Midbrain (tissue), 1 donor: ENCODE measurements around the gene ADGRL2.

ENCODE experiments used
- DNase-seq: peaks from one replicate; lab custom pipeline; 2025; lab: John Stamatoyannopoulos, UW

ADGRL2 gene

DNA sequence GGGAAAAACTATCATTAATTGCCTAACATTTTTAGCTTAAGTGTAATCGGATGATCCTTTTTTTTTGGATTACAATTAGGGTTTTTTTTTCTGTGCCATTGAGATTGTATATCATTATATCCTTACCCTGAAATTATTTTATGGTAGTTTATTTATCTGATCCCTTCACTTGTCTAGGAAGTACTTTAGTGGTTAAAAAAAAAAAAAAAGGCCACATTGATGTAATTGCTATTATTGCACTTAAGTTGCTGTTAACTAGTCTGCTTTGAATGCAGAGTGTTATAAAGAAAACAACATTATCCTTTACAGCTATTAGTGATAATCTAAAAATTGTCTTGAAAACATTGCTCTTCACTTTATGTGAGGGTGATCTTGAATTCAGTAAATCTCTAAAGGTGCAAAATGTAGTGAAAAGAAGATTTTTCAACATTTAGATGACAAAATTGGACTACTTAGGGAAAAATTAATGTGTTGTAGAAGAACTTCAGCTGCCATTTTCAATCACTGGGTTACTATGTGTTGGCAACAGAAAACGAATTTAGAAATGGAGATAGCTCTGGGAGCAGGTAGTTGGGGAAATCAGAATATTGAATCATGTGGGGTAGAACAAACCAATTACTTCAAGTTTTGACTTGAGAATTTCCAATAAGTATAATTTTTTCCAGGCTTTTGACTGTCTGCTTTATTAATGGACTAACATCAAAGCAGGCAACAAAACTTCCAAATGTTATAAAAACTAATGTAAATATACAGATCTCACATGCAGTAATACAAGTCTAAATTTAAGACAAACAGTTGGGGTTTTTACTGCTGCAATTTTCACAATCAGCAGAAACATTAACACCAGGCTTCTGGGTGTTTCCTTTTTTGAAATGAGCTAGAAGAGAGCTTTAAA lies 5.0 kb downstream of the ADGRL2 start:
- no peak for DNase-seq

DNA sequence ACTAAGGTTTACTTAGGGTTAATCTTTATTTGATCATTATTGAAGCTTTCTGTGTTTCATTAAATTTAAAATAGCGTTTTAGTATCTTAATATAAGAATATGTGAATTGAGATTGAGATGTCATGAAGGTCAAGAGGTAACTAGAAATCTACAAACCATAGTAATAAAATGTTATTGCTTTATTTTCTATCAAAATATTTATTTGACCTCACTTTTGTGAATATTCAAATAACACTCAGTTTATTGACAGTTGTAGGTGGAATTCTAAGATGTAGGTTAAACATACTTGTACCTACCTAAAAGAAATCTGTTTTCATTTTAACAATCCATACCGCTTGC lies 5.7 kb downstream of the ADGRL2 start:
- DNase-seq = no peak

DNA sequence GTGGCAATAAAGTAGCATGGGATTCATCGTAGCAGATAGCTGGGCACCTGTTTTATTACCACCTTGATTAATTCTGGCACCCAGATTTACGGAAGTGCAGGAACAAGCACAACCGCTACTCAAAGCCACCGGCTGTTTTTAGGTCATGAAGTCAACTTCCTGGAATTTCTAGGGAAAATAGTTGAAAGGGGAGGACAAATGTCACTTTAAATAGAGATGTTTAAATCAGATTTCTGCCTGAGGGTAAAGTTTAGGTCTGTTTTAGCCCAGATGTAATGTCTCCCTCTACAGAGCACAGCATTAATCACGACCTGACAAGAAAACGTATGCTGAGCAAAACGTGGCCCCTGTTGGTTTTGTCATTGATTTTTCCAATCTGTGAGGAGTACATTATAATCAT lies 8.0 kb downstream of the ADGRL2 start:
- no peak for DNase-seq

DNA sequence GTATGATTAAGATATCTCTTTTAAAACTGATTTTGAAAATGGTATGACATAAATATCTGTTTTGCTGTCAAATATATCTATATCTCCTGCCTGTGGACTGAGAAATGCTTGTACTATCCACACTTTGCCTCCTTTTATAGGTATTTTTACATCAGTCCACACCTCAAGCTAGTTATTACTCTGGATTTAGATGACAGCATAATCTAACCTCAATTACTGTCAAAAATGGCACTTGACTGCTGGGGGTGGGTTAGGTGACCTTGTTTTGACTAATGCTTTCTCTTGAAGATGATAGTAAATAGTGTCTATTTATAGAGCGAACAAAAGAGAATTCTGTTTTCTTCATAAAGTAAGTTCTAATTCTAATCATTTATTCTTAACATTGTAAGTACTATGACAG lies 9.1 kb downstream of the ADGRL2 start:
- DNase-seq = no peak

DNA sequence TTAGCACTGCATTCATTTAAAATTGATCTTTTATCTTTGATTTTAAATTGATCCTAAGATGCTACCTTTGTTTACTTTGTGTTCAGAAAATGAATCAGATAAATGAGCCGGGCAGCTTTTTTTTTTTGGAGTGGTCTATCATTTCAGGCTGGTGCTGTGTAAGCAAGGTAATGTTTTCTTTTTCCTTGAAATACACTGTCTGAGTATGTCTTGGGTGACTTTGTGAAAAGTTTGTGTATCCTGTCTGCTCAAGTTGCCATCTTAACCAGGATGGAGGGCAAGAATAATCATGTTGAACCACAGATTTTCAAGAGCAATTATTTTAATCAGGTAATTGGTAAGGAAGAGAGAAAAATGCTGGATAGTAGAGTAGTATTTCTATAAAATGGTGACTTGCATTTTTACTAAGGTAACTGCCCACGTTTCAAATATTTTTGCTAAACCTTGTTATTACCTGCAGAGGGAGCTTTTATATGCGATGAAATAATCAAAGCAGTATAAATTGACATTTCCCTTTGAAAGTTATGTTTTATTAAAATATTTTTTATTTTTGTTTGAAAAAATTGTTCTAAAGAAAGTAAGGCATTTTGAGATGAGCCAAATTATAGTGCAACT lies 11.1 kb downstream of the ADGRL2 start:
- no peak for DNase-seq

DNA sequence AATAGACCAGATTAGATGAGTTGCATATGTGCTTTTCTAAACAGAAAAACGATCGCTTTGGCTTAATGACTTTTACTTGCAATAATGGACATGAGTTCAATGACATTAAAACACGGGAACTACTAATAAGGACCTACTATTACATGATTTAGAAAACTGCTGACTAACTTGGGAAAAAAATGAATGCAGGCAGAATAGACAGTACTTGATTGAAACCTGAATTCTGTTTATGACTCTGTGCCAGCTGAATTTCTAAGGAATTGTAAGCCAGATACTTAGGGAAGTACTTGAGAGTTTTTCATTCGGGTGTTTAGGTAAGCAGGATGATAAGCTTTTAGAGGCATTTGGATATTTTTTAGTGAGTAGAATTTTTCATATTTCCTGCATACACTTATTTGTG lies 12.0 kb downstream of the ADGRL2 start:
- no peak for DNase-seq

DNA sequence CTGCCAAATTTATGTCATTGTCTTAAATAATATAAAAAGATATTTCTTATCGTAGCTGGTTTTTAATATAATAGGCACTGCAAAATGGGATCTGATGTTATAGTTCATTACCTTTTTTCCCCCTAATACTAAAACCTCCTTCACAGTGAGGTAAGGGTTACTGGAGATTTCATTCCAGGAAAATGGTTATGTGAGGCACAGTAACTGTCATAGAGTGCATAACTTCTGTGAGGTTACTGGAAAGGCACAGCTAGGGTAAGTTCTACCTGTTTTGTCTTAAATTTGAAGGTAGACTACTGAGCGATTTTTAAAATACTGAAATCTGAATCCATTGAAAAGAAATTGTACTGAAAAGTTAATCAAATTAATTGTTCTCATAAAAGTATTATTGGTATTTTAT lies 13.0 kb downstream of the ADGRL2 start:
- no peak for DNase-seq

DNA sequence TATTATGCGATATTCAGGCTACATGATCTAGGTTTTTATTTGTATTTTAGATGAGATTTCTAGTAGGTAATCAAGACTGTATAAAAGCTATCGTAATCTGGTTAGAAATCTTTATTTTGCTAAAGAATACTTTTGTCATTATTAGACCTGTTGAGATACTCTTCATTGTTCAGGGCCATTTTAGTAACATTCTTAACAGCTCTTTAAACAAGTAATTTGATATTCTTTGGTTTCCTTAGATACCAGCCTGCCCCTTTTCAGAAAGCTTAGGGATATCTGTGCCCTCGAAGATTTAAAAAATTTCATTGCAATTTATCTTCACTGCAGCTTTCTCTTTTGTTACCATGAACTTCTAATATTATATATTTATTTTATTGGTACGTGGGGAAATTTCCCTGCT lies 18.9 kb downstream of the ADGRL2 start:
- no peak for DNase-seq

DNA sequence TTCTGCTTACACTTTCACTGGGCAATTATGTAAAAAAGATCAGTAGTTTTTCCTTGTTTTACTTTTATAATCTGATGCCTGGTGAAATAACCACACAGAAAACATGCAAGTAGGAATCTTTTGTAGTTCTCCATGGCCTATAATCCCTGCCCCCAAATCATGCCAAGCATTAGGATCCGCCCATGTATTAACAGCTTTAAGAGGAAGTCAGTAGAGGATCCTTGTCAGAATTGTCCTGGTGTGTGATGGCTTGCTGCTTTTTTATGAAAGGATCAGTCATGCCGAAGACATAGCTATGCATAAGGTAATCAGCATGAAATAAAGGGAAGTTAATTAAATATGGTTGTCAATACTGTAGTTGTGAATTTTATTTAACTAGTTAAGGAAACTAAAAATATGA lies 20.0 kb downstream of the ADGRL2 start:
- DNase-seq = no peak

DNA sequence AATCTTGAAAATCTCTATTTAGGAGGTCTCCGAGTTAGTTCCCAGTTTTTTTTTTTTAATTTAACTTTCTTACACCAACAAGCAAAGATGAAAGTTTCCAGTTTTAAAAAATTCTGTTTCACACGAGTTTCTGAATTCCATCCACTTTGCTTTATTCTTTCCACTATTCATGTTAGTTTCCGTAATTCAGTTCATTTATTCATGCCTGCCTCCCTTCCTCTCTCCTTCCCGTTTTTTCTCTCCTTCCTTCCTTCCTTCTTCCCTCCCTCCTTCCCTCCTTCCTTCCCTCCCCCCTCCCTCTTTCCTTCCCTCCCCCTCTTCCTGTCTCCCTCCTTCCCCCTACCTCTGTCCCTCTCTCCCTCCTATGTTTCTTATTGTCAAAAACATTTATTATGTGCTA lies 22.3 kb downstream of the ADGRL2 start:
- no peak for DNase-seq

DNA sequence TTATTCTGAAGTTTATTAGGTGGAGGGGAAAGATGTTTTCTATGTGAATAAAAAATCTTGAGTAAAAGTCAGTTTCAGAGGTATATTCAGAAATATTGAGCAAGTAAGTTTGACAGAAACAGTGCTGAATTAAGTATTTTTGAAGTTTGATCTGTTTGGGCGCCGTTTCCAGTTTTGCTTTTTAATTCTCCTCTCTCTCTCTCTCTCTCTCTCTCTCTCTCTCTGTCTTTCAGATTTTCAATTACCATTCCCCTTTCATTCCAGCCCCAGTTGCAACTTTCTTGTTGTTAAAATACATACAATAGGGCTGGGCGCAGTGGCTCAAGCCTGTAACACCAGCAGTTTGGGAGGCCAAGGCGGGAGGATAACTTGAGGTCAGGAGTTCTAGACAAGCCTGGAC lies 24.0 kb downstream of the ADGRL2 start:
- no peak for DNase-seq

DNA sequence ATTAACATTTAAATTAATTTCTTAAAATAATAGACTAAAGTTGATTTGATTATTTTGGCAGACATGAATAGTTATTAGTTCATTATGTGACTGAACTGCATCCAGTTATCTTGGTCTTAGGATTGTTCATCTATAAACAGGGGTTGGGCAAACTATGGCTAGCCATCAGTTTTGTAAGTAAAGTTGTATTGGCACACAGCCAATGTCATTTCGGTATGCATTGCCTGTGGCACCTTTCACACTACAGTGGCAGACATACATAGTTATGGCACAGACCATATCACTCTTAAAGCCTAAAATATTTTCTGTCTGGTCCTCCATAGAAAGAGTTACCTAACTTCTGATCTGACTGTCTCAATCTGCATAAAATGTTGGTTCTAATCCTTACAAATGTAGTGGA lies 27.2 kb downstream of the ADGRL2 start:
- DNase-seq = no peak

DNA sequence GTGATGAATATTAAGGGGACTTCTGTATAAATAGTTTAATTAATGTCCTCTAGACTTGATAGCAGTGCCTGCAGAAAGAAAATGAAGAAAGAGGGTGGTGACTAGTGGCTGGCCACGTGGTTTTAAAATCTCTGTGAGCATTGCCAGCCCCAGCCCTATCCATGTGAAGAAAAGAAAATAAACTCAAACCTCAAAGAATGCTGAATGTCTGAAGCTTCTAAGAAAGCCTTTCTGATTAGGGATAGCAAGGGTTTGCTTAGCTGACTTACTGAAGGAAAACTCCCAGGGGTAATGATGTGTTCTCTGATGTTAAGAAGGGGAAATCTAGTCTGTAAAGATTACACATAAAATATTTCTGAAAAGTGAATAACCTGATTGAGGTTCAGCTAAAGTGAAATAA lies 31.8 kb downstream of the ADGRL2 start:
- no peak for DNase-seq

DNA sequence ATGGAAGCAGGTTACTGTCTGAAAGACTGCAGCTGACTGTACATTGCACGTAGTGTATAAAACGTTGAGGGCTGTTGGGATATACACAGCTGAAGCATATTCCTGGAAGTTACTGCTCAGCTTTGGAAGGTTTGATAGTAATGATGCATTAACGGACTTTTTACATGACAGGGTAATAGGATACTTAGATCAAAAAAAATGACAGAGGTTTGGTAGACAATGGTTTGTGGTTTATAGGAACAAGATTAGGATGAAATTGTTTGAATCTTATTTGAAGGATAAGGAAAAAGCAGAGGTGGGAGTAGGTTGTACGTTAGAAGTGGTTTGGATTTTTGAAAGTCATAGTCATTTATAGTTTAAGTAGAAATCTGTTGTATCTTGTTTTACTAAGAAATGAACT lies 33.0 kb downstream of the ADGRL2 start:
- no peak for DNase-seq

DNA sequence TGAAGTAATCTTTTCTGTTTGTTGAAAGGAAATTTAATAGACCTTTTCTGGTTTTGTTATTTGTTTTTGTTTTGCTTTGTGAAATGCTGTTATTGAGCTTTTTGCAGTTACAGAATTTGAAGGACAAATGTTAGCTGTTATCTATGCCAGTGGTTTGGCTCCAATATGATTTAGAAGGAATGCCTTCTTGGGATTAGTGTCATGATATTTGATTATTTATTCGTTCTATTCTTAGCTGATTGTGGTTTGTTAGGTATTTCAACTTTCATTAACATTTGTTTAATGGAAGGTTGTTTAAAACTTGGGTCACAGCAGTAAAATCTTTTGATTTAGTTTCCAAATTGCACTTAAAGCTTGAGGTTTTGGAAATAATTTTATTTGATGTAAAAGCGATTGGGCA lies 33.5 kb downstream of the ADGRL2 start:
- DNase-seq = no peak

DNA sequence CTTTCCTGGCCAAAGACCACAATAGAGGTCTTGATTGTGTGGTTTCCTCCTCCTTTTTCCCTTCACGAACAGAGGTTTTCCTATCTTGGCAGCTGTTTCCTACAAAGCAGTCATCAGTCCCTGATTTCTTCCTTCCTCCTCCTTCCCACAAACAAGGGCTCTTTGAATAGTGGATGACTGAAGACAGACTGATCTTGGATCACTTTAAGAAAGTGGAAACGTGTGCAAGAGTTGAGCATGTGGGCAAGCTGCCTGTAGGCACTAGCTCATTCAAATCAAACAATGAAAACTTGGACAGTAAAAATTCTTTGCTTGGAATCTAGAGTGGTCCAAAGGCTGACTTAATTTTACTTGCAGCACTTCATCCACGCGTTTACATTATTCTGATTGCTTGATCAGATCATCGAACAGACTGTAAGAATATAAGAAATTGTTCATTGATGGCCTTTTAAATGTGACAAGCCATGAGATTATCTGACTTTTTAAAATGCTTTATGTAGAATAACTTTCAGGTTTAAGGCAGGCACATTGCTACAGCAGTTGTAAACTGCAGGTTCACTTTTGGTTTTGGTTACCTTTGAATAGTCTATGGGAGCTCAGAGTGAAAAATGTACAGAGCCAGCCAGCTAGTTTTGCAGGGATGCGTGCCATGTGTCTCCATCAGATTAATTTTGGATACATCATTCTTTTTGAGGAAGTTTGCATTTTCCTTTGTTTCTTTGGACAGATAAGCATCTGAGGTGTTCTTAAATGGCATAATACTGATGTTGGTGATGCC lies 34.4 kb downstream of the ADGRL2 start:
- no peak for DNase-seq

DNA sequence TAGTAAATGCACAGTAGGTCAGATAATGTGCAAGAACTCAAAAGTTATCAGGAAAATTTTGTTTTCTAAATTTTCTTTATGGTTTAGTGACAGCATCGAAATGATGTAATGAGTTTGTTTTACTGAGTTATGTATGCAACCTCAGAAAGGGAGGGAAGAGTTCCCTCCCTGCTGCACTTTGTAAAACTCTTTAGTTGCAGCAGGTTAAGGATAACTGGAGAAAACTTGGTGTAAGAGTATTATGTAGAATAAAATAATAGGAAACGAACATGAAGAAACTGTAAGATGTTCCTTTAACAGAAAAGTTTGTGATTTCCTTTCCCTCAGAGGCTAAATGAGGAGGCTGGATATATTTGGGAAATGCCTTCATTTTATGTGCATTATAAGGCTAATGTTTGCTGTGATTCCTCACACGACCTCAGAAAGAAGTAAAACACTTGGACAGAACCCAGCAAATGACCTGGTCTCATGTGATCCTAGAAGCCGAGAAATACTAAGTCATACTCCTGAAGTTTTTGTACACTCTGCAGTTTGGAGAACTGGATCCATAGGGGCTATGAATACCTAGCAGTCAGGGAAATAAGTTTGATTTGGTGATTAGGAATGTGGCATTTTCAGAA lies 35.4 kb downstream of the ADGRL2 start:
- DNase-seq = no peak

DNA sequence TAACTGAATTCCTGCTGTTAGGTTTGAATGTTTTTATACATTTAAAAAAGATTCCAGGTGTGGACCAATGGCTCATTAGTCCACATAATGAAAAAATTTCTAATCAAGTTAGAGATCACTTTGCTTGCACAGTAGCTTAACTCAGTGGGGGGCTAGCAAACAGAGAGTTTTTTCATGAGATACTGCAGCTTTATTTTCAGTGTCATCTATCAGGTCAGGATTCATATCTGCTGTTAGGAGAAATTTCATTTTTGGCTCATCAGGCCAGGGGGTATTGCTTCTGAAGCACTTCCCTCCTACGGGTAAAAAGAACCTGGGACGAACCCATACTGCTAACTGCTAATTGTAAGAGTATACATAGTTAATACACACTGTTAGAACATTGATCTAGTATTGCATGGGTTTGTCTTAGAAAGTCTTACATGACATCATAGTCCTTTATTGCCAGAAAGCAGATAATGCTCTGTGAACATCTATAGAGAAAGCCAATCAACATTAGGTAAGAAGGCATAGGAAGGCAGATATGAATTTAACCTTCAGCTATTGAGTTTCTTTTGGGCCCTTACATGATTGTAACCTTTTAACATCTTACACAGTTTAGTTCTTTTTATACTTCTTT lies 38.0 kb downstream of the ADGRL2 start:
- DNase-seq = no peak

DNA sequence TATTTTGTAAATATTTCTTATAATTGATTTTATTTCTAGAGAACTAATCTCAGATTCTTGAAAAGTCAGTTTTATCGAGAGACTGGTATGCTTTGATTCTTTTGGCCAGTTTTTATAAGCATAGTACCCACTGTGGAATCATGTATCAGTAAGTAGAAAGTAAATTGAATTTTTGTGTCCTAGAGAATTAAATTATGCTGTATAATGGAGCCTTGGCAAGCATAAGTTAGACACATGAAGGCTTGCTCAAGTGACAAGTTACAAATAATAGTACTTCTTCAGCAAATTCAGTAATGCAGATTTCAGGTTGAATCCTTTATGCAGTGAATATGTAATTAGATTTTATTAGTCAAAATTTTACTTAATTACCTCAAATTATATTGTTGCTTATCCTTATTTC lies 40.1 kb downstream of the ADGRL2 start:
- DNase-seq = no peak

DNA sequence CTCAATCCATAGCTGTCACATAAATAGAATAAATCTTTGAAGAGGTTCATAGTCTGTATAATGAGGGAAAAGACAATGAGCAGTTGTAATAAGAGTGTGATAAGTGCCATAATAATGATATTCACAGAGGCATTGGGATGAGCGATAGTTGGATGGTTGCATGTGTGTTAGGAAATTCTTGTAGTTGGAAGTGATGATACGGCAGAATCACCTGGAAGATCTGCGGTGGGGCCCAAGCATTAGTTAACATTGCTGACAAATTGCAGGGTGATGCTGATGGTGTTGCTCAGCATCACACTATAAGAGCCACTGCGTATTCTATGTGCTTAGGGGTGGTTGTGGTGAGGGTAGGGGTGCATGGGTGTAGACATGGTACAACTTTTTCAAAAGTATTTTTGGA lies 41.1 kb downstream of the ADGRL2 start:
- DNase-seq = no peak

DNA sequence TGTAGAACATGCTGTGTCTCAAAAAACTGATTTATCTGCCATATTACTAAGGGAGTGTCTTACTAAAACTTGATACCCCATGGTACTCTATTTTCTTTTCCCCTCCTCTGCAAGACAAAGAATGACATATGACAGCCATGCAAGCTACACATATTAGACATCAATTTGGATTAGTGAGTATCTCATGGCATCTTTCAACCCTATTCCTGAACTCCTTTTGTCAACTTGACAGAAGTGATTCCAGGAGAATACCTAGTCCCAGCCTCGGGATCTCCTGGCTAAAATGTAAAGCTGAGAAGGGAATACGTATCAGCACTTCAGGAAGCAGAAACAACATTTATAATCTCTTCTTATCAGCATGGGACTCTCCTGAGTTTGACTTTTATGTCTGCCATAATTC lies 43.7 kb downstream of the ADGRL2 start:
- DNase-seq = no peak

DNA sequence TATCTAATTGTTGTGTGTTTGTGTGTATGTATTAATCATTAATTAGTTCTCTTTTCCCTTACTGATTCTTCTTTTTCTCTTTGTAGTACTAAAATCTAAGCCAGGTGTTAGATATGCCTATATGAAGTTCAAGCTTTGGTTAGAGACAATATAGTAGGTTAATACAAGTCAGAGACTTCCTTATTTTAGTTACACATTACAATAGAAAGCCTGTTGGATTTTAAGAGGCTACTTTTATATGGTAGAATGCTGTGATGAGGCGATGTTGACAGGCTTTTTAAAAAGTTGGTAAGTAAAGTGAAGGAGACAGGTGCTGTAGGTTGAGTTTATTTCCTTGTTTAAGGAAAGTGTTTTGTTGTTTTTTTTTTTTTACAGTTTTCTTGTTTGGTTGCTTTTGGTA lies 45.9 kb downstream of the ADGRL2 start:
- DNase-seq = no peak
